Upper lobe of left lung (tissue), 6 donors: ENCODE results near the gene GNAZ. TPM values are rescaled to one million over a fixed set of nuclear protein-coding genes. Genes with fewer than 3 reads are reported as not detected.

Experiments
- ATAC-seq, 2 donors: fragments of 200-7000 bp; cut with Tn5 transposase; one replicate each; pipeline ENCODE4 v1.9.1; 2022; ENCODE audit warnings: mild to moderate bottlenecking in 2 of 2, moderate library complexity in 2 of 2; ENCODE audit not compliant: low FRiP score in 2 of 2
- DNase-seq, 2 donors: peaks; one replicate each; pipeline ENCODE4 v3.0.0-alpha.2; 2019 to 2020
- H3K27ac ChIP-seq, 4 donors: fragments of 200-600 bp; sonication (generic); one replicate each; pipeline ENCODE4 v1.5.1; 2016 to 2019
- H3K27me3 ChIP-seq, 4 donors: fragments of 200-600 bp; sonication (generic); one replicate each; pipeline ENCODE4 v1.5.1; 2017 to 2019
- H3K36me3 ChIP-seq, 4 donors: fragments of 200-600 bp; sonication (generic); one replicate each; pipeline ENCODE4 v1.5.1; 2016 to 2019
- H3K4me1 ChIP-seq, 4 donors: fragments of 200-600 bp; sonication (generic); one replicate each; pipeline ENCODE4 v1.5.1; 2018 to 2019
- H3K4me3 ChIP-seq, 4 donors: fragments of 200-600 bp; sonication (generic); one replicate each; pipeline ENCODE4 v1.5.1; 2017 to 2019; ENCODE audit warnings: mild to moderate bottlenecking in 2 of 4, moderate library complexity in 1 of 4
- H3K9me3 ChIP-seq, 4 donors: fragments of 200-600 bp; sonication (generic); one replicate each; pipeline ENCODE4 v1.5.1; 2018 to 2019
- EP300 ChIP-seq, 4 donors: sonication (generic); formaldehyde crosslinking; IDR thresholded peaks; one replicate each; pipeline ENCODE4 v1.5.1; 2017; ENCODE audit warnings: antibody characterized with exemption in 4 of 4, control low read depth in 2 of 4
- POLR2A ChIP-seq, 4 donors: fragments of 450-650 bp; IDR thresholded peaks; one replicate each; pipeline ENCODE4 v1.5.1; 2016 to 2017; ENCODE audit warnings: antibody characterized with exemption in 4 of 4, mild to moderate bottlenecking in 2 of 4
- POLR2AphosphoS5 ChIP-seq, 2 donors: sonication (generic); formaldehyde crosslinking; IDR thresholded peaks; one replicate each; pipeline ENCODE4 v1.5.1; 2017; ENCODE audit warnings: antibody characterized with exemption in 2 of 2
- WGBS, 2 donors: methylation state at CpG; one replicate each; pipeline ENCODE4 v1.1.5; 2017 to 2018; 5-methylcytosine and 5-hydroxymethylcytosine counted together
- total RNA-seq, 6 donors: library from RNA; depleted of rRNA in 4 of 6; stranded (reverse); fragments of >200 nt in 4 of 6; gene quantifications; one replicate each; pipeline versions ENCODE4 v1.1.0 to v1.2.1, GENCODE V29; 2016 to 2021
- TF ChIP-seq, protein P1 (sequence below), 6 experiments: fragments of 450-650 bp in 4 of 6; fragments of 200-600 bp in 2 of 6; sonication (generic) in 2 of 6; IDR thresholded peaks; one replicate each; pipeline ENCODE4 v1.5.1; 2016 to 2019; ENCODE audit warnings: antibody characterized with exemption in 6 of 6
- donor health status: DM: no; HTN: no; CAD: no; lungs with moderate emphysema.
- donor health status: DM: no; HTN: yes; CAD: no; lungs with severe emphysema.

The GNAZ gene
- total RNA-seq, 6 donors from 2014 or later, result 0.80 to 7.3 (median 2.7) TPM; not detected in 1

DNA sequence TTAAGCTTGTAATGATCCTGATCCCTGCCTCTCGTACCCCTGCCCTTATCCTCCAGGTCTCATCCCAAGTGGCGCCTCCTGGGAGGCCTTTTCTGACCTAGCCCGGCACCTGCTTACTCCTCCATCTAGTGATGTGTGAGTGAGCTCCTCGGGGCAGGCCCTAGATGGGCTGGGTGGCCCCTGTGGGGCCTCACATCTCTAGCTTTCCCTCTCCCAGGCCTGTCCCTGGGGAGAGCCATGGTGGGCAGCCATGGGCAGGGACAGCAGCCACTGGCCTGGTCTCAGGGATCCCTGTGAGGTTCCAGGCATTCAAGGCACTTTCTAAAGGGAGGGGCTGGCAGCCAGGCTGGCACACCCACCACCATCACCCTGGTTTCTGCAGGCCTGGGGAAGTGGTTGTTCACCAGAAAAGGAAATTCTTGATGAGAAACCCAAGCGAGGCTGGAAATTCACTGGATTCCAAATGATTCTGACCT lies 27.9 kb downstream of the GNAZ start:
- Histone ChIP-seq H3K4me3 (no peak overlapping the region), H3K4me1 (peaks cover 10 to 24% (median 11%) of the 10 kb centered on the region in 4 donors), H3K27ac (peak overlapping the region in 1 of 4 donors; percentile 59), H3K9me3 (no peaks in the 10 kb centered on the region), H3K27me3 (no peaks in the 10 kb centered on the region), H3K36me3 (no peaks in the 10 kb centered on the region)
- DNase-seq (no peak), ATAC-seq (no peak)
- TF ChIP-seq, protein P1, sequence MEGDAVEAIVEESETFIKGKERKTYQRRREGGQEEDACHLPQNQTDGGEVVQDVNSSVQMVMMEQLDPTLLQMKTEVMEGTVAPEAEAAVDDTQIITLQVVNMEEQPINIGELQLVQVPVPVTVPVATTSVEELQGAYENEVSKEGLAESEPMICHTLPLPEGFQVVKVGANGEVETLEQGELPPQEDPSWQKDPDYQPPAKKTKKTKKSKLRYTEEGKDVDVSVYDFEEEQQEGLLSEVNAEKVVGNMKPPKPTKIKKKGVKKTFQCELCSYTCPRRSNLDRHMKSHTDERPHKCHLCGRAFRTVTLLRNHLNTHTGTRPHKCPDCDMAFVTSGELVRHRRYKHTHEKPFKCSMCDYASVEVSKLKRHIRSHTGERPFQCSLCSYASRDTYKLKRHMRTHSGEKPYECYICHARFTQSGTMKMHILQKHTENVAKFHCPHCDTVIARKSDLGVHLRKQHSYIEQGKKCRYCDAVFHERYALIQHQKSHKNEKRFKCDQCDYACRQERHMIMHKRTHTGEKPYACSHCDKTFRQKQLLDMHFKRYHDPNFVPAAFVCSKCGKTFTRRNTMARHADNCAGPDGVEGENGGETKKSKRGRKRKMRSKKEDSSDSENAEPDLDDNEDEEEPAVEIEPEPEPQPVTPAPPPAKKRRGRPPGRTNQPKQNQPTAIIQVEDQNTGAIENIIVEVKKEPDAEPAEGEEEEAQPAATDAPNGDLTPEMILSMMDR (IDR thresholded peaks at IDR 0.05), result no peak
- TF ChIP-seq EP300 (IDR thresholded peaks at IDR 0.05) (no peak), POLR2AphosphoS5 (IDR thresholded peaks at IDR 0.05) (no peak), POLR2A (IDR thresholded peaks at IDR 0.05) (no peak)
- 76 to 90% methylated on average over 5 of the region's 5 CpGs for WGBS, 2 donors

DNA sequence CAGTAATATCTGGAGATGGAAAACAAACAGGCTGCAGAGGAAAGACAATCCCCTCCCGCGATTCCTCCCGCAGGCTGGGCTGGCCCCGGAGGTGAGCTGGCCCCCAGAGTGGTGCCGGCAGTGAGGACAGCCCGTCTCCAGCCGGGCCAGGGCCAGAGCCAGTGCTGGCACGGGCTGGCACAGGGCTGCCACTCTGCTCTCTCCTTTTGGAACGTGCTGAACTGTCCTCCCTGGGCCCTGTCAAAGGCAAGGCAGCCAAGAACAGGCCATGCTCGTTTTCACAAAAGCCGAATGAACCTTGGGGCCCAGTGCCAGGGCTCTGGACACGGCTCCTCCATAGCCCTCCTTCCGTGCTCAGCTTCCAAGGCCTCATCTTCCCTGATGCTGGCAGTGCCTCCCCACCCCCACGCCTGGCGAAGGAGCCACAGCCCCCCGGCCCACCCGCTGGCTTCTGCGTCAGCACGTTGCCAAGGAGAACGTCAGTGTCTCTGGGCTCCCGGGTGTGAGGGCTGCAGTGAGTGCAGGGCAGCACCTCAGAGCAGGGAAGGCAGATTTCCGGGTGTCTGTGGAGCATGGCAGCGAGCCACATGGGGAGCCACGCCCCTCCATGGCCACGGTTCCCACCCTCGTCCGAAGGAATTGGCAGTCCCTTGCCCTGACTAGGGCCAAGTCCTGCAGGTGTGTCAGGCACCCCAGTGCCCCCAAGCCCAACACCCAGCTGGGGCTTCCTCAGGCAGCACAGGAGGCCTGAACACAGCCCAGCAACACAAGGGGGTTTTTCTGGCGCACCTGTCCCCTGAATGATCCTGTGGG lies 28.6 kb downstream of the GNAZ start:
- no peaks in the 10 kb centered on the region for H3K36me3 ChIP-seq
- DNase-seq (peak in 1 of 2 donors; percentile 79), ATAC-seq (no peak)
- no peak overlapping the region for H3K4me3 ChIP-seq
- no peaks in the 10 kb centered on the region for H3K27me3 ChIP-seq
- H3K27ac ChIP-seq, result peak overlapping the region in 2 of 4 donors; percentile 15 to 59
- 30 to 54% methylated on average over 15 to 28 of the region's 28 CpGs for WGBS, 2 donors
- H3K9me3 ChIP-seq, result no peaks in the 10 kb centered on the region
- TF ChIP-seq EP300 (IDR thresholded peaks at IDR 0.05) (no peak), POLR2AphosphoS5 (IDR thresholded peaks at IDR 0.05) (no peak), POLR2A (IDR thresholded peaks at IDR 0.05) (no peak)
- TF ChIP-seq, protein P1 (IDR thresholded peaks at IDR 0.05), result no peak
- peaks cover 10 to 24% (median 11%) of the 10 kb centered on the region in 4 donors for H3K4me1 ChIP-seq

DNA sequence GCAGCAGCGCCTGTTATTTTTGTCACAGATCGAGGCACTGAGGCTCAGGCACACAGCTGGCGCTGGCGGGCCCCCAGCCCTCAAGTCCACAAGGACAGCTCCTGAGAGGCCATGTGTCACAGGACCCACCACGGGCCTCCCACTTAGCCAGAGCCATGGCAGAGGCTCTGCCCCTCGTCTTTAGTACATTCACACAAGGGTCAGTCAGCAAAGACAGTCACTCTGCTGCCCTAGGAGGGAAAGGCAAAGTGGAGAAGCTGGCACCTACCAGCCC lies 29.1 kb downstream of the GNAZ start:
- Histone ChIP-seq H3K36me3 (no peaks in the 10 kb centered on the region), H3K27me3 (no peaks in the 10 kb centered on the region), H3K4me3 (no peak overlapping the region), H3K4me1 (peaks cover 10 to 24% (median 11%) of the 10 kb centered on the region in 4 donors), H3K27ac (peak overlapping the region in 1 of 4 donors; percentile 59), H3K9me3 (no peaks in the 10 kb centered on the region)
- DNase-seq (peak in 1 of 2 donors; percentile 66), ATAC-seq (no peak)
- TF ChIP-seq, protein P1 (IDR thresholded peaks at IDR 0.05), result no peak
- TF ChIP-seq EP300 (IDR thresholded peaks at IDR 0.05) (no peak), POLR2A (IDR thresholded peaks at IDR 0.05) (no peak), POLR2AphosphoS5 (IDR thresholded peaks at IDR 0.05) (no peak)
- 92 to 94% methylated on average over 6 of the region's 6 CpGs for WGBS, 2 donors

DNA sequence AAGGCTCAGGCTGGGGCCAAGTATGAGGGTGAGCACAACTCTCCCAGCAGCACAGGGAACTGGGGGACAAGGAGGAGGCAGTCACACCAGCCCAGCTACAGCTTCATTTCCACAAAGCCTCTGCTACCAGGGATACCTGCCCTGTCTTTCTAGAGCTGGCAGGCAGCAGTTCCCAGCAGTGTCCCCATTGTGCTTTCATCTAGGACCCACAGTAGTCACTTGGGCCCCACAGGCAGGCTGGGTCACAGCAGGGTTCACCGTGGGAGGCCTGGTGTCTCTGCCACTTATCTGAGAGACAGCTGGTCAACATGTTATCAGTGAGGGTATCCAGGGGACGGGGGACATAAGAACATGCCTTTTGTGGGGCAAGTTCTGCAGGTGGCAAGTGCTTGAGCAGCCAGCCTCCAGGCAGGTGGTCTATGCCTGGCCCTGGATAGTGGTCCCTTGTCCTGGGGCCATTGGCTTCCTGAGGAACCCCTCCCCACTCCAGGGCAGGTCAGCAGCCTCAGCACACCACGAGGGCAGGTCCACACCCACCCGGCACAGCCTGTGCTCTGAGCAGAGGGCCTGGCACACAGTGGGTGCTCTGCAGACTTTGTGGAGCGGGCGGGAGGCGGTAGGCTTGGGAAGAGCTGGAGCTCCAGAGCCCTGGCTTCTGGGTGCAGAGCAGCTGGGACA lies 29.9 kb downstream of the GNAZ start:
- Histone ChIP-seq H3K4me1 (peaks cover 10 to 24% (median 11%) of the 10 kb centered on the region in 4 donors), H3K4me3 (no peak overlapping the region), H3K36me3 (no peaks in the 10 kb centered on the region), H3K27me3 (no peaks in the 10 kb centered on the region), H3K9me3 (no peaks in the 10 kb centered on the region), H3K27ac (no peak overlapping the region)
- WGBS, 2 donors, result 91% methylated on average over 7 of the region's 7 CpGs; no CpG with 5 or more reads in 1 of the 2 donors
- no peak for TF ChIP-seq EP300 (IDR thresholded peaks at IDR 0.05)
- TF ChIP-seq POLR2A (IDR thresholded peaks at IDR 0.05), result no peak
- TF ChIP-seq, protein P1 (IDR thresholded peaks at IDR 0.05), result no peak
- TF ChIP-seq POLR2AphosphoS5 (IDR thresholded peaks at IDR 0.05), result no peak
- DNase-seq, result no peak
- ATAC-seq, result no peak
